Osteocyte (in vitro differentiated cells): ENCODE measurements around the gene PSMA1. TPM values are rescaled to one million over a fixed set of nuclear protein-coding genes. Genes with fewer than 3 reads are reported as not detected.

Experiments used
- DNase-seq: peaks from one replicate; pipeline ENCODE4 v3.0.0; 2021; ENCODE audit warnings: mixed read lengths; ENCODE audit not compliant: unreplicated experiment; ENCODE audit errors: extremely low spot score
- H3K27ac Mint-ChIP-seq: one replicate; pipeline ENCODE4 v1.8.0; 2021; ENCODE audit warnings: mild to moderate bottlenecking, mixed read lengths; ENCODE audit not compliant: unreplicated experiment
- H3K27me3 Mint-ChIP-seq: one replicate; pipeline ENCODE4 v1.8.0; 2021; ENCODE audit warnings: mixed read lengths; ENCODE audit not compliant: unreplicated experiment
- H3K36me3 Mint-ChIP-seq: one replicate; pipeline ENCODE4 v1.8.0; 2021; ENCODE audit warnings: mixed read lengths; ENCODE audit not compliant: unreplicated experiment
- H3K4me1 Mint-ChIP-seq: one replicate; pipeline ENCODE4 v1.8.0; 2021; ENCODE audit warnings: mixed read lengths; ENCODE audit not compliant: unreplicated experiment
- H3K4me3 Mint-ChIP-seq: one replicate; pipeline ENCODE4 v1.8.0; 2021; ENCODE audit warnings: mild to moderate bottlenecking, moderate library complexity, mixed read lengths; ENCODE audit not compliant: unreplicated experiment
- H3K9me3 Mint-ChIP-seq: one replicate; pipeline ENCODE4 v1.8.0; 2021; ENCODE audit warnings: mixed read lengths; ENCODE audit not compliant: unreplicated experiment
- CTCF ChIP-seq: fragments of 200-600 bp; sonication (generic); IDR thresholded peaks from 2 replicates; pipeline ENCODE4 v1.5.0; 2021; ENCODE audit warnings: antibody characterized with exemption, mild to moderate bottlenecking, moderate library complexity
- total RNA-seq: library from RNA; stranded (reverse); gene quantifications from 2 replicates; pipeline ENCODE4 v1.2.1, GENCODE V29; 2021

The PSMA1 gene
- total RNA-seq, 1 donor from 2014 or later = 117 TPM

GRCh38 chr11:14502039-14502438 is 18.1 kb downstream of the PSMA1 start:
- Mint-ChIP-seq H3K4me3 (no peak overlapping the region), H3K4me1 (peaks cover 31% of the 10 kb centered on the region), H3K9me3 (no peaks in the 10 kb centered on the region), H3K36me3 (peaks cover 37% of the 10 kb centered on the region), H3K27ac (no peak overlapping the region), H3K27me3 (no peaks in the 10 kb centered on the region)
- TF ChIP-seq CTCF = no peak
- no peak for DNase-seq

- no peak for TF ChIP-seq CTCF
- peaks cover 38% of the 10 kb centered on the region for H3K36me3 Mint-ChIP-seq
- DNase-seq = no peak
These were observed 20.0 kb downstream of the PSMA1 start for GRCh38 chr11:14500181-14500651.

GRCh38 chr11:14499560-14500180 is 20.5 kb downstream of the PSMA1 start, which contains the start of gene COPB1:
Gene COPB1 (minus strand): TSS chr11:14499811. CDS start chr11:14498928, 883 bp downstream.
- H3K4me1 Mint-ChIP-seq = peaks cover 43% of the 10 kb centered on the region
- peak; percentile 94 for DNase-seq
- no peak for TF ChIP-seq CTCF
- H3K27ac Mint-ChIP-seq = peak within 1 kb of the TSS; percentile 99
- no peaks in the 10 kb centered on the region for H3K27me3 Mint-ChIP-seq
- no peaks in the 10 kb centered on the region for H3K9me3 Mint-ChIP-seq
- peaks cover 40% of the 10 kb centered on the region for H3K36me3 Mint-ChIP-seq
- peak within 1 kb of the TSS; percentile 96 for H3K4me3 Mint-ChIP-seq

More at GRCh38 chr11:14500181-14500651, 20.0 kb downstream of the PSMA1 start:
- Mint-ChIP-seq H3K27ac (peak overlapping the region; percentile 99), H3K27me3 (no peaks in the 10 kb centered on the region), H3K9me3 (no peaks in the 10 kb centered on the region), H3K4me1 (peaks cover 42% of the 10 kb centered on the region), H3K4me3 (peak overlapping the region; percentile 96)

GRCh38 chr11:14499178-14499559 is 21.0 kb downstream of the PSMA1 start:
- Mint-ChIP-seq H3K4me1 (peaks cover 43% of the 10 kb centered on the region), H3K27ac (peak overlapping the region; percentile 99)
- no peak for TF ChIP-seq CTCF

GRCh38 chr11:14480716-14481115 is 39.5 kb downstream of the PSMA1 start:
- H3K4me1 Mint-ChIP-seq = no peaks in the 10 kb centered on the region

More at GRCh38 chr11:14499178-14499559, 21.0 kb downstream of the PSMA1 start:
- H3K27me3 Mint-ChIP-seq = no peaks in the 10 kb centered on the region
- H3K36me3 Mint-ChIP-seq = peaks cover 40% of the 10 kb centered on the region
- no peaks in the 10 kb centered on the region for H3K9me3 Mint-ChIP-seq
- H3K4me3 Mint-ChIP-seq = peak overlapping the region; percentile 96
- no peak for DNase-seq

More at GRCh38 chr11:14480716-14481115, 39.5 kb downstream of the PSMA1 start:
- Mint-ChIP-seq H3K4me3 (no peak overlapping the region), H3K27ac (peak overlapping the region; percentile 14), H3K9me3 (no peaks in the 10 kb centered on the region), H3K36me3 (peaks cover 59% of the 10 kb centered on the region), H3K27me3 (no peaks in the 10 kb centered on the region)
- no peak for TF ChIP-seq CTCF
- DNase-seq = no peak
